GOT3 (cell line): ENCODE results near the gene TMEM184A.

ENCODE experiments used
- DNase-seq: peaks from one replicate; lab custom pipeline; 2025; ENCODE audit warnings: mixed read lengths; lab: John Stamatoyannopoulos, UW

Gene TMEM184A

GRCh38 chr7:1550005-1550845, 5.8 kb downstream of the TMEM184A start:
- no peak for DNase-seq

- DNase-seq = no peak
Measured at GRCh38 chr7:1549357-1550004, 6.5 kb downstream of the TMEM184A start.

- no peak for DNase-seq
Measured at GRCh38 chr7:1548944-1549343, 7.1 kb downstream of the TMEM184A start.

GRCh38 chr7:1548438-1548831, 7.6 kb downstream of the TMEM184A start:
- DNase-seq = no peak

- DNase-seq = no peak
Measured at GRCh38 chr7:1547777-1548437, 8.1 kb downstream of the TMEM184A start.

- no peak for DNase-seq
Measured at GRCh38 chr7:1546909-1547776, 8.9 kb downstream of the TMEM184A start.

GRCh38 chr7:1546274-1546908, 9.6 kb downstream of the TMEM184A start:
- DNase-seq = no peak

- DNase-seq = no peak
Measured at GRCh38 chr7:1545417-1546246, 10.4 kb downstream of the TMEM184A start.

GRCh38 chr7:1544896-1545416, 11.0 kb downstream of the TMEM184A start:
- DNase-seq = no peak

GRCh38 chr7:1544178-1544895, 11.7 kb downstream of the TMEM184A start:
- no peak for DNase-seq

- no peak for DNase-seq
Measured at GRCh38 chr7:1543826-1544177, 12.2 kb downstream of the TMEM184A start.

- no peak for DNase-seq
Measured at GRCh38 chr7:1542841-1543747, 12.9 kb downstream of the TMEM184A start.

GRCh38 chr7:1542329-1542728, 13.7 kb downstream of the TMEM184A start:
- DNase-seq = no peak

GRCh38 chr7:1541431-1542162, 14.4 kb downstream of the TMEM184A start:
- no peak for DNase-seq

GRCh38 chr7:1540776-1541271, 15.2 kb downstream of the TMEM184A start:
- no peak for DNase-seq

GRCh38 chr7:1539882-1540775, 15.9 kb downstream of the TMEM184A start:
- no peak for DNase-seq
